Tibial artery (tissue), 4 donors: ENCODE measurements around the gene ZNF276.

Source experiments
- DNase-seq, 2 donors: peaks; one replicate each; pipeline ENCODE4 v3.0.0-alpha.2; 2019
- H3K27ac ChIP-seq, 2 donors: fragments of 200-600 bp; sonication (generic) in 1 of 2; 1 replicate in 1 of 2; 2 replicates in 1 of 2; pipeline ENCODE4 v1.5.1; 2018 to 2019; ENCODE audit warnings: mild to moderate bottlenecking in 1 of 2
- H3K27me3 ChIP-seq, 2 donors: fragments of 200-600 bp; sonication (generic) in 1 of 2; one replicate each; pipeline versions ENCODE4 v1.5.1 to v1.6.0; 2016 to 2019
- H3K36me3 ChIP-seq, 3 donors: fragments of 200-600 bp; sonication (generic) in 2 of 3; one replicate each; pipeline ENCODE4 v1.5.1; 2016 to 2019; ENCODE audit warnings: mild to moderate bottlenecking in 2 of 3
- H3K4me1 ChIP-seq, 4 donors: fragments of 200-600 bp; sonication (generic) in 2 of 4; 1 replicate in 3 of 4; 2 replicates in 1 of 4; pipeline ENCODE4 v1.5.1; 2016 to 2019
- H3K4me3 ChIP-seq, 2 donors: fragments of 200-600 bp; sonication (generic) in 1 of 2; 1 replicate in 1 of 2; 2 replicates in 1 of 2; pipeline ENCODE4 v1.5.1; 2018 to 2019; ENCODE audit warnings: mild to moderate bottlenecking in 2 of 2
- H3K9me3 ChIP-seq, 3 donors: fragments of 200-600 bp; sonication (generic) in 1 of 3; one replicate each; pipeline ENCODE4 v1.5.1; 2016 to 2019
- intact Hi-C: fragments of 100-400 bp; cut with DNase I; formaldehyde crosslinking; loops from one replicate; pipeline ENCODE4 v1.15.0; 2023; ENCODE audit warnings: low total_unique reads
- TF ChIP-seq, protein P1 (sequence below), 2 experiments: fragments of 200-600 bp in 1 of 2; fragments of 450-650 bp in 1 of 2; IDR thresholded peaks; one replicate each; pipeline ENCODE4 v1.5.1; 2017 to 2019; ENCODE audit warnings: antibody characterized with exemption in 2 of 2, mild to moderate bottlenecking in 1 of 2, moderate library complexity in 1 of 2

Gene ZNF276

DNA sequence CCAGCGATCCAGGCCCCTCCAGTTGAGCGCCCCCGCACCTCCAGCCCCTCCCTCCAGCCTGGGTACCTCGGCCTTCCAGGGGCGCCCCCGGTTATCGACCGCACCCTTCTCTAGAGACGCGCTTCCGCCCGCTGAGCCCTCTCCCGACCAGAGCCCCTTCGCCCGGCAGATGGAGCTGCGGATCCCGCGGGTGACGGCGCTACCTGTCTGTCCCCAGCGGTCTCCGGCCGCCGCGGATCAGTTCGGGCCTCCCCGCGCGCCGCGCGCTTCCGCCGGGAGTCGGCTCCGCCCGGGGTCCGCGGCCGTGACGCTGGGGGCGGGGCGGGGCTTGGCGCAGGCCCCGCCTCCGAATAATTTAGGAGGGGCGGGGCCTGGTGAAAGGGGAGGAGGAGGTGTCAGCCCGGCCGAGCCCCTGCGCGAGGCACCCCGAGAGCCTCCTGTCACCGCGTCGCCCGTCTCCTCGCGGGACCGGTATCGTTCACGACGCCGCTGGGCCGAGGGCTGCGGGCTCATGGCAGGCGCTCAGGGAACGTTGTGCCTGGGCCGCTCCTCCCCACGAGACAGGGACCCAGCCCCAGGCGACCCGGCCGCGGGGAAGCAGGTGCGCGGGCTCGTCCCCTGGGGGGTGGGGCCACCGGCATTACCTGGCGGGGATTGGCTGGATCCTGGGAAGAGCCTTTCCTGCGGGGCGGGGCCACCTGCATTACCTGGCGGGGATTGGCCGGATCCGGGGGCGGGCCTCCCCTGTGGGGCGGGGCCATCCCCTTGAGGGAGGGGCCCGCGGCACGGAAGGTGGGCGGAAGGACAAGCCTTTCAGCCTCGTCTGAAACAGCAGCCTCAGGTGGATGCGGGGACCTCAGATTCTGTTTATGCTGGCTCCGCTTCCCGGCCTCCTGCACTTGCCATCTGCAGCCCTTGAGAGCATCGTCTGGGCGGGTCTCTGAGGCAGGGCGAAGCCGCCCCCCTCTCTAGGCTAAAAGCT, 19.6 kb upstream of the ZNF276 start, which contains the start of gene SPATA2L:
Gene SPATA2L (minus strand): TSS at position 281 of the 982 bp plus-strand sequence. CDS start 473 bp downstream, outside the sequence.
- TF ChIP-seq, protein P1, sequence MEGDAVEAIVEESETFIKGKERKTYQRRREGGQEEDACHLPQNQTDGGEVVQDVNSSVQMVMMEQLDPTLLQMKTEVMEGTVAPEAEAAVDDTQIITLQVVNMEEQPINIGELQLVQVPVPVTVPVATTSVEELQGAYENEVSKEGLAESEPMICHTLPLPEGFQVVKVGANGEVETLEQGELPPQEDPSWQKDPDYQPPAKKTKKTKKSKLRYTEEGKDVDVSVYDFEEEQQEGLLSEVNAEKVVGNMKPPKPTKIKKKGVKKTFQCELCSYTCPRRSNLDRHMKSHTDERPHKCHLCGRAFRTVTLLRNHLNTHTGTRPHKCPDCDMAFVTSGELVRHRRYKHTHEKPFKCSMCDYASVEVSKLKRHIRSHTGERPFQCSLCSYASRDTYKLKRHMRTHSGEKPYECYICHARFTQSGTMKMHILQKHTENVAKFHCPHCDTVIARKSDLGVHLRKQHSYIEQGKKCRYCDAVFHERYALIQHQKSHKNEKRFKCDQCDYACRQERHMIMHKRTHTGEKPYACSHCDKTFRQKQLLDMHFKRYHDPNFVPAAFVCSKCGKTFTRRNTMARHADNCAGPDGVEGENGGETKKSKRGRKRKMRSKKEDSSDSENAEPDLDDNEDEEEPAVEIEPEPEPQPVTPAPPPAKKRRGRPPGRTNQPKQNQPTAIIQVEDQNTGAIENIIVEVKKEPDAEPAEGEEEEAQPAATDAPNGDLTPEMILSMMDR (IDR thresholded peaks at IDR 0.05): no peak
- peaks cover 7 to 33% (median 27%) of the 10 kb centered on the region in 4 donors for H3K4me1 ChIP-seq
- peak within 1 kb of the TSS; percentile 60 to 88 for H3K4me3 ChIP-seq
- peak within 1 kb of the TSS; percentile 84 for H3K27ac ChIP-seq
- intact Hi-C loops: loop anchor here (2.0 kb wide), 1 partner anchor 171 kb away; the partner anchor contains the start of gene TCF25
- H3K9me3 ChIP-seq: no peaks in the 10 kb centered on the region
- H3K36me3 ChIP-seq: peaks cover 0 to 13% (median 7%) of the 10 kb centered on the region in 3 donors
- H3K27me3 ChIP-seq: peaks cover 0 to 23% of the 10 kb centered on the region in 2 donors
- peak; percentile 71 to 88 for DNase-seq

DNA sequence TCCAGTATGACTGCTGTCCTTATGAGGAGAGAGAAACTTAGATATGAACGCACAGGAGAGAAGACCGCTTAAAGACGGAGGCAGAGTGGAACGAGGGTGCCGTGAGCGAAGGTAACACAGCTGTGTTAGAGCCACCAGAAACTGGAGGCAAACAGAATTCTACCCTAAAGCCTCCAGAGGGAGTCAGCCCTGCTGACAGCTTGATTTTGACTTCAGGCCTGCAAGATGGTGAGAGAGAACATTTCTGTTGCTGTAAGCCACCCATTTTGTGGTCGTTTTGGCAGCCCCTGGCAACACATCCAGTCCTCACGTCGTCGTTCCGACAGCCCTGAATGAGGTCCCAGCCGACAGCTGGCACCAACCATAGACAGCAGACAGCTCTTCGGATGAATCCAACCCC, 17.1 kb upstream of the ZNF276 start:
- Histone ChIP-seq H3K27ac (no peak overlapping the region), H3K9me3 (no peaks in the 10 kb centered on the region), H3K36me3 (no peaks in the 10 kb centered on the region), H3K4me3 (no peak overlapping the region), H3K4me1 (peaks cover 7 to 33% (median 27%) of the 10 kb centered on the region in 4 donors), H3K27me3 (peaks cover 0 to 23% of the 10 kb centered on the region in 2 donors)
- TF ChIP-seq, protein P1 (IDR thresholded peaks at IDR 0.05): no peak
- DNase-seq: no peak
- intact Hi-C loops: no loop called here

DNA sequence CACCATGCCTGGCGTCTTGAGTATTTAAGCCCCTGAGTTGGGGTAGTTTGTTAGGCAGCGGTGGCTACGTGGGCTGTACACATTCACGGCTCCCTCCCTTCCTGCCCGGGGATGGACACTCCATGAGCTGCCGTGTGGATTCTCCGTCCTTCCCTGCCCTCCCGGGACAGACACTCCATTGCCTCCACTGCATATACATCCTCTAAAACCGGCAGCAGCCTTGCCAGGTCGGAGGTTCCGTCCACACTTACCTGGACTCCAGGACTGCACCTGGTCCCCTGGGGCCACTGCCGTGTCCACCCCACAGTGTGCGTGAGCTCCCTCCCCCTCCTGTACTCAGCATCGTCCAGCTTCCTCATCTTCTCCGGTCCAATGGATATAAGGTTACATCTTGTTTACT, 16.3 kb upstream of the ZNF276 start:
- H3K27ac ChIP-seq: no peak overlapping the region
- H3K9me3 ChIP-seq: no peaks in the 10 kb centered on the region
- H3K4me3 ChIP-seq: no peak overlapping the region
- H3K36me3 ChIP-seq: no peaks in the 10 kb centered on the region
- H3K27me3 ChIP-seq: peaks cover 0 to 23% of the 10 kb centered on the region in 2 donors
- intact Hi-C loops: no loop called here
- H3K4me1 ChIP-seq: peaks cover 7 to 28% (median 23%) of the 10 kb centered on the region in 4 donors
- TF ChIP-seq, protein P1 (IDR thresholded peaks at IDR 0.05): no peak
- DNase-seq: no peak

DNA sequence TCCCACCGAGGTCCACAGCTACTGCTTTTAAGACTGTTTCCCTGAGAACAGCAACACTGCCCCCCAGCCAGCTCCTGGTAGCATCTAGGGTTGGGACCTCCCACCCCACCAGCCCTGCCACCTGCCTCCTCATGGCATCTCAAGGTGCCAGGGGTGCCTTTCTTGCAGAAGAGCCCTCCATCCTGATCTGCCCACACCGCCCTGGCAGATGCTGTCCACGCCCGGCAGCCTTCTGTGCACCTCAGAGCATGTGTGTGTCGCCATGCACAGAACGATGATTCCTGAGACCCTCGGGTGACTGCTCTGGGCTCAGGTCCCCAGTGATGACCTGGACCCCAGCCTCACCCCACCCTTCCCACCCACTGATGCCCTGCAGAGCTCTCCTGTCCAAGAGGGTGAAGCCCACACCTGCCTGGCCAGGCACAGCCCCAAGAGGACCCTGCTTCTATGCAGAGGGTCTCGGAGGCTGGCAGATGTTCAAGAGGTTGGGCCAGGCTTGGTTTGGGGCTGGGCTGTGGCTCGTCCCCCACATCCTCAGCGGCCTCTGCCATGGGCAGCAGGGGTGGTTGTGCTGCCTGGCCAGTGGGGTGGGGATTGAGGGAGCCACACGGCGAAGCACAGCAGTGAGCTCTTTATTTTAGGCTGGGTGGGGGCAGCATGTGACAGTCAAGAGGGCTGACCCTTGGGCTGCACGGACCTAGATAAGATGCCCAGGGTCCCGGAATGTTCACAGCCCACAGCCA, 14.6 kb upstream of the ZNF276 start:
- Histone ChIP-seq H3K4me3 (no peak overlapping the region), H3K4me1 (peaks cover 0 to 15% (median 11%) of the 10 kb centered on the region in 4 donors), H3K27ac (no peak overlapping the region), H3K27me3 (peaks cover 0 to 26% of the 10 kb centered on the region in 2 donors), H3K36me3 (no peaks in the 10 kb centered on the region), H3K9me3 (no peaks in the 10 kb centered on the region)
- no peak for DNase-seq
- TF ChIP-seq, protein P1 (IDR thresholded peaks at IDR 0.05): no peak
- intact Hi-C loops: loop anchor here (2.0 kb wide), 1 partner anchor 86 kb away; no protein-coding TSS in a partner anchor

DNA sequence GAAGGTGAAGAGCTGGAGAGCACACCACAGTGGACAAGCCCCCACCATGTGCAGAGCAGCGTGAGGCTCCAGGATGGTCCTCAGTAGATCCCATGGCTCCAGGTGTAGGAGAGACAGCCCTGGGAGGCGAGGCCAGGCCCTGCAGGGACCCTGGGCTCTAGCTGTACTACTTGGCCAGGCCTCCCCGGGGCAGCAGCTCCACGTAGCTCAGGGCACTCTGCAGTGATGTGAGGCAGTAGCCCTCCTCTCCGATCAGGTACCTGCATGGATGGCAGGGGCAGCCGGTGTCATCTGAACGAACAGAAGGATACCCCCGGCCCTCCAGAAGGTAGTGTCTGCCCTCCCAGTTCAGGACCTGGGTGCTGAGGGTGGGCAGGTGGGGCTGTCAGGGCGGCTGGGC, 13.6 kb upstream of the ZNF276 start:
- Histone ChIP-seq H3K4me1 (peaks cover 0 to 17% (median 8%) of the 10 kb centered on the region in 4 donors), H3K4me3 (no peak overlapping the region), H3K36me3 (no peaks in the 10 kb centered on the region), H3K27ac (no peak overlapping the region), H3K27me3 (peaks cover 0 to 34% of the 10 kb centered on the region in 2 donors), H3K9me3 (no peaks in the 10 kb centered on the region)
- intact Hi-C loops: loop anchor here (2.0 kb wide), 1 partner anchor 85 kb away; no protein-coding TSS in a partner anchor
- TF ChIP-seq, protein P1 (IDR thresholded peaks at IDR 0.05): no peak
- no peak for DNase-seq
